ENCODE results near the gene AREL1.

- TF ChIP-seq CTCF (IDR thresholded peaks at IDR 0.05; ENCODE audit: poor library complexity, severe bottlenecking) (no peak), EZH2 (IDR thresholded peaks at IDR 0.05; ENCODE audit: borderline replicate concordance, insufficient read depth, low read length, poor library complexity, severe bottlenecking) (no peak), POLR2AphosphoS5 (IDR thresholded peaks at IDR 0.05) (no peak), EP300 (conservative IDR thresholded peaks at IDR 0.05; ENCODE audit: poor library complexity, severe bottlenecking) (no peak), REST (IDR thresholded peaks at IDR 0.05; ENCODE audit: borderline replicate concordance) (no peak)
Measured at GRCh38 chr14:74682169-74682952, 30.5 kb downstream of the AREL1 start.

All from neural cell (in vitro differentiated cells).